Colonic mucosa (tissue), 4 donors: Measurements from ENCODE around the gene PTPRF. TPM values are rescaled to one million over a fixed set of nuclear protein-coding genes. Genes with fewer than 3 reads are reported as not detected.

Source experiments
- DNase-seq: peaks from one replicate; pipeline ENCODE4 v3.0.0-alpha.2; 2020
- H3K27ac ChIP-seq: fragments of 200-600 bp; one replicate; pipeline ENCODE4 v1.8.0; 2021
- H3K27me3 ChIP-seq: fragments of 200-600 bp; one replicate; pipeline ENCODE4 v1.8.0; 2021
- H3K36me3 ChIP-seq: fragments of 200-600 bp; one replicate; pipeline ENCODE4 v1.8.0; 2021
- H3K4me1 ChIP-seq: fragments of 200-600 bp; one replicate; pipeline ENCODE4 v1.8.0; 2021; ENCODE audit warnings: mild to moderate bottlenecking
- H3K4me3 ChIP-seq: fragments of 200-600 bp; one replicate; pipeline ENCODE4 v1.8.0; 2021
- H3K9ac ChIP-seq, 2 donors: one replicate each; pipeline ENCODE4 v1.7.0; 2013; ENCODE audit warnings: control low read depth in 2 of 2, low read depth in 2 of 2, low read length in 2 of 2
- H3K9me3 ChIP-seq: fragments of 200-600 bp; one replicate; pipeline ENCODE4 v1.8.0; 2021
- intact Hi-C: fragments of 100-400 bp; cut with DNase I; formaldehyde crosslinking; loops from one replicate; pipeline ENCODE4 v1.14.1; 2022
- total RNA-seq, 2 donors: library from RNA; stranded (reverse); fragmentation: NEBNext Ultra II Directional in 1 of 2; extraction: Animal tissue kit (Norgen Biotek cat#: 25700) in 1 of 2; gene quantifications; one replicate each; pipeline ENCODE4 v1.2.1, GENCODE V29; 2021
- TF ChIP-seq, protein P1 (sequence below): fragments of 200-600 bp; IDR thresholded peaks from one replicate; pipeline ENCODE4 v1.8.0; 2022; ENCODE audit warnings: antibody characterized with exemption, mild to moderate bottlenecking
- donor health status: healthy.
- donor health status: DM: no; HTN: no; CAD: no.
- donor health status: DM: no; HTN: no; CAD: no.

The PTPRF gene
- total RNA-seq, 2 donors from 2014 or later, result 351 to 449 TPM

- Histone ChIP-seq H3K27ac (no peak overlapping the region), H3K36me3 (no peaks in the 10 kb centered on the region), H3K9ac (no peak overlapping the region), H3K27me3 (no peaks in the 10 kb centered on the region), H3K4me1 (no peaks in the 10 kb centered on the region), H3K9me3 (no peaks in the 10 kb centered on the region), H3K4me3 (no peak overlapping the region)
- peak; percentile 6 for DNase-seq
- TF ChIP-seq, protein P1, sequence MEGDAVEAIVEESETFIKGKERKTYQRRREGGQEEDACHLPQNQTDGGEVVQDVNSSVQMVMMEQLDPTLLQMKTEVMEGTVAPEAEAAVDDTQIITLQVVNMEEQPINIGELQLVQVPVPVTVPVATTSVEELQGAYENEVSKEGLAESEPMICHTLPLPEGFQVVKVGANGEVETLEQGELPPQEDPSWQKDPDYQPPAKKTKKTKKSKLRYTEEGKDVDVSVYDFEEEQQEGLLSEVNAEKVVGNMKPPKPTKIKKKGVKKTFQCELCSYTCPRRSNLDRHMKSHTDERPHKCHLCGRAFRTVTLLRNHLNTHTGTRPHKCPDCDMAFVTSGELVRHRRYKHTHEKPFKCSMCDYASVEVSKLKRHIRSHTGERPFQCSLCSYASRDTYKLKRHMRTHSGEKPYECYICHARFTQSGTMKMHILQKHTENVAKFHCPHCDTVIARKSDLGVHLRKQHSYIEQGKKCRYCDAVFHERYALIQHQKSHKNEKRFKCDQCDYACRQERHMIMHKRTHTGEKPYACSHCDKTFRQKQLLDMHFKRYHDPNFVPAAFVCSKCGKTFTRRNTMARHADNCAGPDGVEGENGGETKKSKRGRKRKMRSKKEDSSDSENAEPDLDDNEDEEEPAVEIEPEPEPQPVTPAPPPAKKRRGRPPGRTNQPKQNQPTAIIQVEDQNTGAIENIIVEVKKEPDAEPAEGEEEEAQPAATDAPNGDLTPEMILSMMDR, result no peak
- intact Hi-C loops, result no loop called here
Observed at GRCh38 chr1:43513471-43514173, 17.1 kb upstream of the PTPRF start.

GRCh38 chr1:43518935-43519686 lies 11.6 kb upstream of the PTPRF start:
- intact Hi-C loops, result no loop called here

GRCh38 chr1:43520100-43520778 lies 10.4 kb upstream of the PTPRF start:
- no peak for DNase-seq
- intact Hi-C loops, result no loop called here
- no peak overlapping the region for H3K9ac ChIP-seq
- H3K4me1 ChIP-seq, result peaks cover 6% of the 10 kb centered on the region
- no peaks in the 10 kb centered on the region for H3K9me3 ChIP-seq
- TF ChIP-seq, protein P1, result no peak
- no peak overlapping the region for H3K4me3 ChIP-seq
- no peaks in the 10 kb centered on the region for H3K36me3 ChIP-seq
- no peak overlapping the region for H3K27ac ChIP-seq
- no peaks in the 10 kb centered on the region for H3K27me3 ChIP-seq

More at GRCh38 chr1:43518935-43519686, 11.6 kb upstream of the PTPRF start:
- Histone ChIP-seq H3K4me3 (no peak overlapping the region), H3K36me3 (no peaks in the 10 kb centered on the region), H3K27ac (no peak overlapping the region), H3K9ac (no peak overlapping the region), H3K27me3 (no peaks in the 10 kb centered on the region), H3K4me1 (peaks cover 6% of the 10 kb centered on the region), H3K9me3 (no peaks in the 10 kb centered on the region)
- TF ChIP-seq, protein P1, result no peak
- no peak for DNase-seq

GRCh38 chr1:43521078-43521477 lies 9.6 kb upstream of the PTPRF start:
- no peaks in the 10 kb centered on the region for H3K9me3 ChIP-seq
- no peak overlapping the region for H3K27ac ChIP-seq
- peaks cover 6% of the 10 kb centered on the region for H3K4me1 ChIP-seq
- no peak overlapping the region for H3K9ac ChIP-seq
- no peak for DNase-seq
- intact Hi-C loops, result no loop called here
- H3K27me3 ChIP-seq, result no peaks in the 10 kb centered on the region
- H3K36me3 ChIP-seq, result no peaks in the 10 kb centered on the region
- TF ChIP-seq, protein P1, result no peak
- H3K4me3 ChIP-seq, result no peak overlapping the region

GRCh38 chr1:43521756-43522155 lies 8.9 kb upstream of the PTPRF start:
- H3K27me3 ChIP-seq, result no peaks in the 10 kb centered on the region
- no peaks in the 10 kb centered on the region for H3K9me3 ChIP-seq
- peaks cover 6% of the 10 kb centered on the region for H3K4me1 ChIP-seq
- no peak overlapping the region for H3K4me3 ChIP-seq
- no peak overlapping the region for H3K9ac ChIP-seq
- H3K36me3 ChIP-seq, result no peaks in the 10 kb centered on the region
- intact Hi-C loops, result no loop called here
- H3K27ac ChIP-seq, result no peak overlapping the region
- TF ChIP-seq, protein P1, result no peak
- no peak for DNase-seq
